HG03354 (cell line): Measurements from ENCODE around the gene HOMEZ.
"Not testable (repeated sequence)": the region's sequence is repeated elsewhere in the genome, so short reads cannot be mapped to it uniquely, and the experiment has no call there.

Experiments used
- ATAC-seq: cut with Tn5 transposase; IDR thresholded peaks from one replicate; pipeline ENCODE4 v1.9.1; 2021; ENCODE audit warnings: mild to moderate bottlenecking; ENCODE audit not compliant: unreplicated experiment, poor library complexity, severe bottlenecking

HOMEZ gene

GRCh38 chr14:23232241-23232808, 53.6 kb downstream of the HOMEZ start:
- ATAC-seq: not testable (repeated sequence)

DNA sequence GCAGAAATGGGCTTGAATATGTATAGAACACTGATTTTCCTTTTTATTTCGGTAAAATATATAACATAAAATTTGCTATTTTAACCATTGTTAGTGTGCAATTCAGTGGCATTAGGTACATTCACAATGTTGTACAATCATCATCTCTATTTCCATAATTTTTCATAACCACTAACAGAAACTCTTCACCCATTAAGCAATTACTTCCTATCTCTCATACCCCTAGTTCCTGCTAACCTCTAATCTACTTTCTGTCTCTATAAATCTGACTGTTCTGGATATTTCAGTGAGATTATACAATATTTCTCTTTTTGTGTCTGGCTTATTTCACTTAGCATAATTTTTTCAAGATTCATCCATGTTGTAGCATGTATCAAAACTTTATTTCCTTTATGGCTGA, 57.1 kb downstream of the HOMEZ start:
- no peak for ATAC-seq

DNA sequence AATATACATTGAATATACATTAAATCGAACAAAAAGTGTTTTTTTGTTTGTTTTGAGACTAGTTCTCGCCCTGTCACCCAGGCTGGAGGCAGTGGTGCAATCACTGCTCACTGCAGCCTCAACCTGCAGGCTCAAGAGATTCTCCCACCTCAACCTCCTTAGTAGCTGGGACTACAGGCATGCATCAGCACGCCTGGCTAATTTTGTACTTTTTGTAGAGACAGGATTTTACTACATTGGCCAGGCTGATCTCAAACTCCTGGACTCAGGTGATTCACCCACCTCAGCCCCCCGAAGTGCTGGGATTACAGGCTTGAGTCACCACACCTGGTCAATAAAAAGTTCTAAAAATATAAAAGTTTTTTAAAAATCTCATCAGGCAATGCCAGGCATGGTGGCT, 58.4 kb downstream of the HOMEZ start:
- no peak for ATAC-seq

GRCh38 chr14:23224958-23225357, 61.0 kb downstream of the HOMEZ start:
- not testable (repeated sequence) for ATAC-seq
